HG02840 (cell line): ENCODE measurements around the gene PIR.

Source experiments
- ATAC-seq: cut with Tn5 transposase; IDR thresholded peaks from one replicate; pipeline ENCODE4 v1.9.1; 2021; ENCODE audit warnings: mild to moderate bottlenecking, moderate library complexity, moderate number of reproducible peaks; ENCODE audit not compliant: unreplicated experiment, low FRiP score

The PIR gene

DNA sequence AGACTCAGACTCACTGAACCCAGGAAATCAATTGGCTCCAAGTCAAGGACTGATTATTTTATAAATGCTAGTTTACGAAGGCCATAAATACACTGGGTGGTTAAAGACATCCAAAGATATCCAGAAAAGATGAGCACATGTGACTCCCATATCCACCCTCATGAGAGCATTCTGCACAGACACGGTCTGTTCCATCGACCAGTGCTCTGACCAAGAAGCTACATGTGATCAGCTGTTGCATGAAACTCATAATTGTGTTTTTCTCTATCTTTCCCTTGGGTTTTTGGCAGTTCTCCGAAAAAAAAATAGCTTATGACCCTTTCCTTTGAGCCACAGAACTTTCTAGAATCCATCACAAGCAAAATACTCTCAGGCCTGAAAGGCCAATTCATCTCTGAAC, 2.7 kb upstream of the PIR start:
- no peak for ATAC-seq

DNA sequence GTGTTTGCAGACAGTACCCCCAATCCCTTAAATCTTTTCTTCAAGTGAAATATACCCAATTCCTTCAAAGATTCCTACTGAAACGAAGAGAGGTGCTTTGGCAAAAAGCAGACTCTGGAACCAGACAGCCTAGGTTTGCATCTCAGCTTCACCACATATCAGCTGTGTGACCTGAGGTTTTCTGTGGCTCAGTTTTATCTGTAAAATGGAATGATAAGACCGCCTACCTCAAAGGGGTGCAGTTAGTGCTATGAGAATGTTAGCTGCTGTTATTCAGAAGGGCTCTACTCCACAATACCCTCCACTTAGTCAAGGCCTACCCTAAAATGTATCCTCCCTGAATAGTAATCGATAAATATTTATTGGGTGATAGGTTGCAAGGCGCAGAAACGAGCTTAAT, 664 bp downstream of the PIR start:
- no peak for ATAC-seq

DNA sequence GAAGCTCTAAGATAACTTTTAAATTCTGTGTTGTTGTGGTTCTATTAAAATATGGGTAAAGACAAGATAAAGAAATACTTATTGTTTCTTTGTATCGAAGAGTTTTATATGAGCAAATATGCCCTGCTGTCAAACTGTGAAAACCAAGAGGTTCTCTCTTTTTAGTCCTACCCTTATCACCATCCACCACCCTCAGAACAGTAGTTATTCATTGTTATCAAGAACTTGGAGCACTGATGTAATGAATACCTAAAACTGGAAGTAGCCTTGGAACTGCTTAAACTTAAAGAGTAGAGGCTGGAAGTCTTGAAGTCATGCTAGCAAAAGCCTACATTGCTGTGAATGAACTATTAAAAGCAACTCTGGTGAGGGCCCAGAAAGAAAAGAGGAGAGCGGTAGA, 9.2 kb downstream of the PIR start:
- ATAC-seq = no peak

DNA sequence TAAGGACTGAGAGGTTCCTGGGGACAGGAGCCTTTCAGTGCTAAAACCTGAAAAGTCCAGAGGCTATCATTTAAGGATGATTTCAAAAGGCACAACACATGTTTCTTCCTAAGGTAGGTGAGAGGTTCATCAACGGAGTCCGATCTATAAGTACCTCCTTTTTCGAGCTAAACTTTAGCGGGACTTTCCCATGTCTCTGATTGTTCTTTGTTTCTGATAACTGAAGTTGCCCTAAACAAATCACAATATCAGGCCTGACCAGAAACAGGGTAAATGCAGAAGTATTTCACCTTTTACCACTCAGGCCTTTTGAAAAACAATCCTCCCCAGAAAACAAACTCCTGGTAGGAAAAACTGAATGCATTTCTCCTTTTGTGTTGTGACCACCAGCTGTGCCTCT, 17.6 kb downstream of the PIR start:
- no peak for ATAC-seq

DNA sequence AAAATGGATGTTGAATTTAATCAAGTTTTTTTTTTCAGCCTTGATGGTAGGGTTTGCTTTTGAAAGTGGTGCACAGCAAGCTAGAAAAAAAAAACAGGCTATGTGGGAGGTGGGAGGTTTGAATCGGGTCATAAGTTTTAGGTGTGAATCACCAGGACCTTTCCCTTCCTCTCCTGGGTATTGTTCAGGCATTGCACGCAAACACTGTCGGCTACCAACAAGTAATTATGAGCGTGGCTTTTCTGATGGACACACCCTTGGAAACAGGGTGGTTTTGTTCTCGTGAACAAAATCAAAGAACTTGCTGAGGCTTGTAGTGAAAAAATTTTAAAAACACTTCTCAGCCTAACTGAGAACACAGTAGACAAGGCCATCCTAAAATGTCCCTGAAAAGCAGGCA, 18.1 kb downstream of the PIR start:
- no peak for ATAC-seq

DNA sequence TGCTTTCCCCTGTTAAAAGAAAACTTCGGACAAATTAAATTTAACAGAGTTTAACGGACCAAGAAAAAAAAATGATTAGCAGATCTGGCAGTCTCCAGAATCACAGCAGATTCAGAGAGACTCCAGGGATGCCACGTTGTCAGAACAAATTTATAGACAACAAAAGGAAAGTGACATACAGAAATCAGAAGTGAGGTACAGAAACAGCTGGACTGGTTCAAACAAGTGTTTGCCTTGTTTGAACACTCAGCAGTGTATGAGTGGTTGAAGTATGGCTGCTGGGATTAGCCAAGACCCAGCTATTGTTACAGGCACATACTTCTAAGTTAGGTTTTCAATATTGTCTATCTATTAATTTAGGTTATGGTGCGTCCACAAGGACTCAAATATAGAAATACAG, 19.1 kb downstream of the PIR start:
- ATAC-seq = no peak

DNA sequence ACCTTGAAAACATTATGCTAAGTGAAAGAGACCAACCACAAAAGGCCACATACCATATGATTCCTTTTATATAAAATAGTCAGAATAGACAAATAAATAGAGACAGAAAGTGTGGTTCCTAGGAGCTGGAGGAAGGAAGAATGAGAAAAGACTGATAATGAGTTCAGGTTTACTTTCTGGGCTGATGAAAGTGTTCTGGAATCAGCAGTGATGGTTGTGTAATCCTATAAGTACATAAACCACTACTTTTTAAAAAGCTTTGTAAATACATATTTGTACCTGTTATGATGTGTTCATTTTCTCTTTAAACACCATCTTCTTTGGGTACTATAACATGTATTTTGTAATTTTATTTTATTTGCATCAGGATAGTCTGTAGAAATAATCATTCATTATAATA, 20.6 kb downstream of the PIR start:
- ATAC-seq = no peak

DNA sequence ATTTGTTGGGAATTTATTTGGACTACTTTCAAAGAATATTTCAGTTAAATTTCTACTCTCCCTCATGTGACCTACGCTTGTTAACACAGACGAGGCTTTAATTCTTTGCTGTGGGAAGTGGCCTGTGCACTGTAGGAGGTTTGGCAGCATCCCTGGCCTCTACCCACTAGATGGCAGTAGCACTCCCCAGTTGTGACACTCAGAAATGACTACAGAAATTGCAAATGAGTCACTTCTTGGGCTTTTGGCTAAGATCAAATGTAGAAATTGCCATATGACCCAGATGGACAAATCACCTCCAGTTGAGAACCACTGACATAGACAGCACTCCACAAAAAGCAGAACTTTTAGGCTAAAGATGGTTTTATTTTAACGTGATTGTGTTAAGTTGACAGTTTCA, 22.1 kb downstream of the PIR start:
- ATAC-seq = peak; percentile 63

DNA sequence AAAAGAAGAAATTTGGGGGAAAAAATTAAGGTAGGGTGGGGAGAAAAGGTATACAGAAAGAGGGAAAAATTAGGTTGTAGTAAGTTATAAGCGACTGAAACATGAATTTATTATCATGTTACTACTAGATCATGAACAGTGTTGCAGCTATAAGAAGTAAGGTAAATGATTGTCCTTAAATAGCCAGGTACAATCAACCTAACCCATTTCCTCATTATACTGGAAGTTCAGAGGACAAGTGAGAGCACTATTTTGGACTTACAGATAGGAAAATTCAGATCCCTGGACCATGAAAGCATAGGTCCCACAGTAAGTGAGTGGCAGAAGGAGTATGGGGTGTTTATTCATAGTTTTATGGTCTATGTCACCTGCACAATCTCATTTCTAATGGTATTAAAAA, 23.5 kb downstream of the PIR start:
- no peak for ATAC-seq

DNA sequence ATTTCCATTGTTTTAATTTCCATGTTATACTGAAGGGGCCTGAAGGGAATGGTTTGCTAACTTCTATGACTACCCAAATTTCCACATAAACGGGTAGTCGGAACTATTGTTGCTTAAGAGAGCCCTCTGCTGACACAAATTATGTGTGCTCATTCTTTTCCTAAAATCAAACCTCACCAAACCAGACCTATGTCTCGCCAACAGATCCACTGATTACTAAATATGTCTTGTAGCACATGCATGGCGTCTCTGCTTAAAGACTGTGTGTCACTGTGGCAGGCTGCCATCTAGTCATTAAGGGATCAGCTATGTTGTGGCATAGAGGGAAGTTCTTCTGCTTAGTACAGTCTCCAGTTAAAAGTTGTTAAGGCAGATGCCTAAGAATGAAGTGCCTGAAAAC, 25.1 kb downstream of the PIR start:
- ATAC-seq = no peak

DNA sequence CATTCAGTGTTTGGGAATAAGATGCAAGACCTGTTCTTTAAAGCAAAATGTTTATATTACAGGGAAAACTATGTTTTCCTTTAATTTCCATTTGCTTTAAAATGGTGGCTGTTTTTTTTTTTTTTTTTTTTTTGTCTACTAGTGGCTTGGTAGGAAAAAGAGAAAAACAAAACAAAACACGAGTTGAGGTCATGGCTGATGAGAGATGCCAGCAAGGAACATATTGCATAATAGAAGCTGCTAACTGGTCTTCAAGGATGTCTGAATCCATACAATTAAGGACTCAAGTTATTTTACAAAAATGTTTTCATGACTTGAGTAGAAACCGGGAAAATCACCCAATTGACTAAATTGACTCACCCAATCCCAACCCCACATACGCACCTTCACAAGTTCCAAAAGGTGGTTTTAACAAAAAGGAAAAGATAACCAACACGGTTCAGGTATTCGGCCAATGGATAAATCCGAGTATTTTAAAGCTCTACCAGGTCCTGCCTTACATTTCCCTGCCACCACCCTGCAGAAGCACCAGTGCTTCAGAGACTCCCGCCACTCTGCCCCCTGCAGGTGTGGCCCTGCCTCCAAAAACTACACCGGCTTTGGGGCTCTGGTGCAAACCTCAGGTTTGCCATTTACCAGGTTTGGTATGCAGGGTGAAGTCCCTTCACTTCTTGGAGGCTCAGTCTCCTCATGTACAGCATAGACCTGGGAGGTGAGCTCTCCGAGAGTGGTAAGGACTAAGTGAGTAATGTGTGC, 27.1 kb downstream of the PIR start:
- no peak for ATAC-seq

DNA sequence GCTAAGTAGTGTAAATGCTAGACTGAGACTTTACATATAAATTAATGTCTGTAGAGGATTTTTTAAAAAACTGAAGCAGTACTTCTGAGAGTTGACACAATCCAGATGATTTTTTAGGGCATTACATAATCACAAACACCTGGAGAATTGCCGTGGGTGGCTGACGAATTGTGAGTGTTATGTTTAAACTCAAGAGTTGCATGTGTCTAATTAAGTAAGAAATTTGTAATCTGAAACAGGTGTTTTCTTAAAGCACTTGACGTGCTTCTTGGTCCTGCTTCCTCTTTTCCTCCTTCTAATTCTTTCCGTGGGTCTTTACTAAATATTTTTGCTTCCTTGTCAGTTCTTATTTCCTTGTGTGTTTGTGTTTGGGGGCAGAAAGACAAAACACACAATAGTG, 27.8 kb downstream of the PIR start:
- ATAC-seq = peak; percentile 63

DNA sequence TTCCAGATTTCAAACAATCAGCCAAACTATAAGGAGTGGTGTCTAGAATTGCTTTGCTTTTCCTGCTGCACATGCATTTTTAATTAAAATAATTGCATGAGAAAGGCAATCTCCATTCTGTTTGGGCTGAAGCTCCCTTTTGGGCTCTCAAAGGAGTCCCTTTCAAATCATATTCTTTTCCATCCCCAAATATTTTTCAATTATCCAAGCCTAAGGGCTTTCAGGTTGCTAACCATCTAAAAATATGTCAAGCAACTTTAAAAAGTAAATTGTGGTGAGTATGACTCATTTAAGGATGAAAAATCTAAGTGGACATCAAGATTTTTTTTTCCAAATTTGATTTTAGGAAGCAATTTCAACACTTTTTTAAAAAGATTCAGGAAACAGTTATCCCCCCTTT, 28.4 kb downstream of the PIR start:
- no peak for ATAC-seq

DNA sequence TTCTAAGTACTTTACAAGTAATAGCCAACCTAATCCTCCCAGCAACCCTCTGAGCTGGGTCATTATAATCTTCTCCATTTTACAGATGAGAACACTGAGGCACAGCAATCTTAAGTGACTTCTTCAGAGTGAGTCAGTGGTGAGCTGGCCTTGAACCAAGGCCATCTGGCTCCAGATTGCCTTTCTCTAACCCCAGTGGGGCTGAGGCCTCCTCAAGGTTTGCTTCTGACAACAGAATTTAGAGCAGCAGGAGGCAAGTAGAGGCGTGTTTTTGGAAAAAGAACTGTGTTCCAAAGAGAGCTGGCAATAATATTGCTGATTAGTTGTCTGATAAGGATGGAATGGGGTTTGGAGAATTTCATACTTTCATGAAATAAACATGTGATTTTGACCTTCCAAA, 41.2 kb downstream of the PIR start:
- no peak for ATAC-seq

DNA sequence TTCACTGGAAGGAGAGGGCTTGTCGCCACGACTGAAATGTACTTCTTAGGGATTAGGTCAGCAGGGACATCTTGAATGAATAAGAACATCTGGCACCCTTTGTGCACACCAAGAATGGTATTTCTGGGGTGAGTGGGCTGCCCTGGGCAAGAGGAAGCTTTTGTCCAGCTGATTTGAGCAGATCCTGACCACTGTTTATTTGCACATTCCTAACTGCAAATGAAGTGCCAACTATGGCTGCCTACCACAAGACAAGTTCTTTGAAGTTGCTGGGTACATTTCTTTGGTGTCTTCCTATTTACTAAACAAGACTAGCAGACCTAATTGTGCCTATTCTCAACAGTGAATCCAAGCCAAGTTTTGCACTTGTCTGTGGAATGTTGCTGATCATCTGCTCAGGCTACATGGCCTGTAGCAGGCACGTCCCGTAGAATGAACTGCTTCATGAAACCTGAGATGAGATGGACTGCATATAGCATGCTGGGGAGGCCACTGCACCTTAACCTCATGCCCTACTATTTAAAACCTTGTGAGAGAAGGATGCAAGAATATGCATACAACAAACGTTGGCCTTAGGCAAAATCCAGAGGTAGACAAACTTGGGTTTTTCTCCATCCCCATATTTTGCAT, 45.0 kb downstream of the PIR start:
- no peak for ATAC-seq

DNA sequence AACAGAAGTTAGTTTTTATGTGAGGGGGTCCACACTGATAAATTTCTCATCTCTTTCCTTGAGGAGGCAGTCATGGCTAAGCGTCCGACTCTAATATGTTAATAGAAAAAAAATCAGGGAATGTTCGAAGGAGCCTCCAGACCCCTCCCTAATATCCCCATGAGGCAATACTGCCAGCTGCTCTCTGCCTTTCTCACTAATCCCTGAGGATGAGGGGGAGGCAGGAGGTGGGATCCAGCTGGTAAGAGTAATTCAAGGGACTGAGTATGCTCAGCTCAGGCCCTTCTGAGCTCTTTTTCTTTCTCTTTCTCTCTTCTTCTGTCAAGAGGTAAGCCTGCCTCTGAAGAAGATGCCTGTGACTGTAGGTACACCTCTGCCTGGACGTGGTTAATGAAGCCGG, 51.7 kb downstream of the PIR start:
- ATAC-seq = no peak

DNA sequence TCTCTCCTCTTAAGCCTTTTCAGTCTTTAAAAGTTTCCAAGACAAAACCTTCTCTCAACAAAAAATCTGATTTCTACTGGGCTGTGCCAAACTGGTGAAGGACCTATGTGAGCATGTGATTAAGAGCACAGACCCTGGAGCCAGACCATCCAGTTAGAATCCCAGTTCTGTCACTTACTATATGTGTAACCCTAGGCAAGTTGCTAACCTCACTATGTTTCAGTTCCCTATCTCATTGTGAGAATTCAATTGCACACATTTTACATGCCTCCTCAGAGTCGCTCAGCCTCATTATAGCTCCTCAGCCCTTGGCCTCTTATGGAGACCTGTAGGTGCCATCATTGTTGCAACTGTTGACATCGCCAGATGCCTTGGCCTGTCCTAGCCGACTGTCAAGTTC, 54.8 kb downstream of the PIR start:
- no peak for ATAC-seq

DNA sequence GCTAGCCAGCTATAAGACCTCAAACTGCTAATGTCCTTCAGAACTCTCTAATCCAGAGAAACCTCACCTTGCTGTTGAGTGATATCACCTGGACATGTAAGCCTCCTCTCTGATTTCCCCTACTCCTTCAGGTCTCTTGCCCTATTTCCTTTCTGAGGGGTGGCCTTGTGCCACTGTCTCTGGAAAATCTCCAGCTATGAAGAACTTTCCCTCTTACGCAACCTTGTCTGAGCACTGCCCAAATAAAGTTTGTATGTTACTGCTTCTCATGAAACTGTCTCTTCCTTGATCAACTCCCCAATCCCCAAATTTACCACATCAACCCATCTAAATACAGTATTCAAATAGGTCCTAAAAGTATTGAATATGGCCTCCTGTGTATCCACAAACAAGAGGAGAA, 55.4 kb downstream of the PIR start:
- ATAC-seq = no peak

DNA sequence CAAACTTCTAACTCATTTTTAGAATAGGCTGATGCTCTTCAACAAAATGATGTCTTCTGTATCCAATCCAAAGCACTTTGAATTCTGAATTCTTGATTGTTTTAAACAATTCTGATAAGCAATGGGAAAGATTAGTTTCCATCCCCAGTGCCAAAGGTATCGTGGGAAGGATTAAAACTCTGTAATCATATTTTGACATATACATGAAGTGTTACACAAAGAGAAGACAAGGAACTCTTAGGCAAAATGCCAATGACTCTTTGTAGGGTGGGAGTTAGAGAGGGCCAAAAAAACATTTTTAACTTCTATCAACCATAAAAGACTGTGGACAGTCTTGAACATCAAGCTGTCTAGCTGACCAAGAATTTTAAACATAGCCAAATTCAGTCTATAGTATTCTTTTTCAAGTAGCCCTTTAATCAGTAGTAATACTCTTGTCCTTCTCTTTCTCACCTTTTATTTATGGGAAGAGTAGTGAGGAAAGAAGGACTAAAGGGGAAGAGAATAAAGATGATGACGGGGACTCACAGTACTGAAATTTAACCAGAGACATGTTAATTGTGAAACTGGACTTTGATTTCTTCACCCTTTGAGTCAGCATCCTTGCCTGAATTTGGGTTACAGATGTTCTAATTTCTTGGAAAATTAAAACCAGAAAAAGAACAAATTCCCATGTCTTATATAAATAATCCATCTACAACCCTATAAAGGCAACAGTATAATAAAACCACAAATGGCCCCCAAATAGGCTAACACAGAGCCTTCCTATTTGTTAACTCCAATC, 57.1 kb downstream of the PIR start:
- ATAC-seq = no peak

DNA sequence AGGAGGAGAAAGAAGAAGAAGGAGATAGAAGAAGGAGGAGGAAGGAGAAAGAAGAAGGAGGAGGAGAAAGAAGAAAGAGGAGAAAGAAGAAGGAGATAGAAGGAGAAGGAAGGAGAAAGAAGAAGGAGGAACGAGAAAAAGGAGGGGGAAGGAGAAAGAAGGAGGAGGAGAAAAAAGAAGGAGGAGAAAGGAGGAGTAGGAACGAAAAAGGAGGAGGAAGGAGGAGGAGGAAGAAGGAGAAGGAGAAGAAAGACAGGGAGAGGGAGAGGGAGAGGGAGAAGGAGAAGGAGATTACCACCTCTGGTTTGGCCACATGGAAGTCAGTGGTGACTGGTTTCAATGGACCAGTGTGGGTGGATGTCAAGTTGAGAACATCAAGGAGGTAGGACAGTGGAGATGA, 58.9 kb downstream of the PIR start:
- no peak for ATAC-seq

DNA sequence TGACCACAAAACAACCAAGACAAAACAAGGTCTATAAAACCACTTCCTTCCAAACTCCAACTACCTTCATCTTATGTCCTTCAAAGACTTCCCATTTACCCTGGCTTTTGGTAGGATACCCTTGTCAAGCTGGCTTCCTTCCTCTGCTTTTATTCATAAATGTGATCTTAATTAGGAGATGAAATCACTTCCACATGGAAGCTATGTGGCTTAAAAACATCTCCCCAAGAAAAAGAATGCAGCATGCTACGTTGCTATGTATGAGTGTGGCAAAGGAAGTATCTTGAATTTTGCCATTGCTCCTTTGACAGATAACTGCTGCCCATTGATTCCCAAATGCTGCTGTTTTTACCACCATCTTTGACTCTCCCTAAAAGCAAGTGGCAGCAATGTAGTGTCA, 62.5 kb downstream of the PIR start:
- ATAC-seq = no peak

DNA sequence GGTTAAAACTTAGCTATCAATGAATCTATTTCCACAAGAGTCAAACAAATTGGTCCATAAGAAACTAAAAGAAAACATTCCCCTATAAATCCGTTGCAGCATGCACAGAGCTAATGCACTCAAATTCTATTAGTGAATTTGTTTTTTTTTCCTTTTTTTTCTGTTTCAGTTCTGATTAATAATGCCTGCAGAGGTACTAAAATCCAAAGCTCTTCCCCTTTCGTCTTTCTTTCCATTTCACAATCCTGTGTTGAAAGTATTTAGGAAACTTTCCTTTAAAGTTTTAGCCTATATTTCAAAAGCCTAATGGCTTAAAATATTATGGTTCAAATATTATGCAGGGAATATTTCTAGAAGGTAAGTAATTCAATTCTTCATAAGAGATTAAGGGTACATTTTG, 63.1 kb downstream of the PIR start:
- ATAC-seq = no peak
